ENCODE results near the gene BEGAIN. TPM values are rescaled to one million over a fixed set of nuclear protein-coding genes. Genes with fewer than 3 reads are reported as not detected.
"Not testable (repeated sequence)": the region's sequence is repeated elsewhere in the genome, so short reads cannot be mapped to it uniquely, and the experiment has no call there.

Gene BEGAIN
- total RNA-seq, 1 donor from 2014 or later: 5.1 TPM

DNA sequence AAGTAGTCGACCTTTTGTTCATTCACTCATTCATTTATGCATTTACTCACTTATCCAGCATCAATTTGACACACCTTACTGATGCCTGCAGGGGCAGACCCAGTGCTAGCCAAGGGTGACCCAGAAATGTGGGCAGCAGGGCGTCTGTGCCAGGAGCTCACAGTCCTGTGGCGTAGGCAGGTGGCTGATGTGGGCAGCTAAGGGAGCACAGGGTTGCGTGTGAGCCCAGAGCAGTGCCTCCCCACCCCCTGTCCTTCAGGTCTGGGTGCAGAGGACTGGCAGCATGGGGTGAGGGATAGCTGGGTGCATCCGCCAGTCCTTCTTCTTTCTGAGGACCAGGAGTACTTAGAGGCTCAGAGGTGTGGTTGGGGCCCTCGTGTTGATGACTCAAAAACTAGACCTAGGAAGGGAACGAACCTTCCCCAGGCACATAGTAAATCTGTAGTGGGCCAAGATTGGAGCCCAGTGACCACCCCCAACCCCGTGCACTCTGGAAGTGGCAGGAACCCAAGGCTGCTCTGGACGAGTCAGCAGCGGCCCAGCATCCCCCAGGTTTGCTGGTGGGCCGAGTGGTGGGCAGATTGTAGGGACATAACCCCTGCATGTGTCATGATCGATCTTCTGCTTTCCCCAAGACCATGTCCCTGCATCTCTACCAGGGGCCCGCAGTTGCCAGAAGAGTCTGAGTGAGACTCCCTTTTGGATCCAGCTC, 63.9 kb downstream of the BEGAIN start:
- TF ChIP-seq, protein P1, sequence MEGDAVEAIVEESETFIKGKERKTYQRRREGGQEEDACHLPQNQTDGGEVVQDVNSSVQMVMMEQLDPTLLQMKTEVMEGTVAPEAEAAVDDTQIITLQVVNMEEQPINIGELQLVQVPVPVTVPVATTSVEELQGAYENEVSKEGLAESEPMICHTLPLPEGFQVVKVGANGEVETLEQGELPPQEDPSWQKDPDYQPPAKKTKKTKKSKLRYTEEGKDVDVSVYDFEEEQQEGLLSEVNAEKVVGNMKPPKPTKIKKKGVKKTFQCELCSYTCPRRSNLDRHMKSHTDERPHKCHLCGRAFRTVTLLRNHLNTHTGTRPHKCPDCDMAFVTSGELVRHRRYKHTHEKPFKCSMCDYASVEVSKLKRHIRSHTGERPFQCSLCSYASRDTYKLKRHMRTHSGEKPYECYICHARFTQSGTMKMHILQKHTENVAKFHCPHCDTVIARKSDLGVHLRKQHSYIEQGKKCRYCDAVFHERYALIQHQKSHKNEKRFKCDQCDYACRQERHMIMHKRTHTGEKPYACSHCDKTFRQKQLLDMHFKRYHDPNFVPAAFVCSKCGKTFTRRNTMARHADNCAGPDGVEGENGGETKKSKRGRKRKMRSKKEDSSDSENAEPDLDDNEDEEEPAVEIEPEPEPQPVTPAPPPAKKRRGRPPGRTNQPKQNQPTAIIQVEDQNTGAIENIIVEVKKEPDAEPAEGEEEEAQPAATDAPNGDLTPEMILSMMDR (IDR thresholded peaks at IDR 0.05; ENCODE audit: unreplicated experiment): no peak
- Mint-ChIP-seq H3K27ac (no peak overlapping the region), H3K9me3 (no peaks in the 10 kb centered on the region), H3K36me3 (peaks cover under 1% of the 10 kb centered on the region), H3K4me3 (no peak overlapping the region), H3K27me3 (ENCODE audit: low read depth) (no peaks in the 10 kb centered on the region), H3K4me1 (no peaks in the 10 kb centered on the region)
- peak in 1 of 2 experiments; percentile 29 for DNase-seq (ENCODE audit: low spot score in 2 of 2, unreplicated experiment in 2 of 2)

DNA sequence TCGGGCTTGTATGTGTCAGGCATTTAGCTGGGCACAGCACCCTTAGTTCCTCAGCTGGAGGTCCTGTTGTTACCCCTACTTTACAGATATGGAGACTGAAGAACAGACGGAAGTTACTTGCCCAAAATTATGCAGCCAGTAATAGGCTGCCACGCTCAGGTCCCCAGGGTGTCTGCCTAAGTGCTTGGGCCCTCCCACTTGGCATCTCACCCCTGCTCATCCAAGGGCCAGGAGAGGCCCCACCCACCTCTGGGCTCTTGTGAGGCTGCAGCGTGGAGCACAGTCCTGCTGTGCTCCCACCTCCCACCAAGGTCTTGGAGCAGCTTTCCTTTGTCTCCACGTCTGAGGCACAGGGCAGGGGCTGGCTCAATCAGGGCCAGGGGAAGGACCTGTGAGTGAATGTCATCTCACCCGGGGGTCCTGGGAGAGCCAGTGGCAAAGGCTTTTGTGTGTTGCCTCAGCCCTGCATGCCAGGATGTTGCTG, 64.6 kb downstream of the BEGAIN start:
- Mint-ChIP-seq H3K9me3 (no peaks in the 10 kb centered on the region), H3K27me3 (ENCODE audit: low read depth) (no peaks in the 10 kb centered on the region), H3K4me1 (no peaks in the 10 kb centered on the region), H3K27ac (no peak overlapping the region), H3K4me3 (no peak overlapping the region), H3K36me3 (peaks cover 6% of the 10 kb centered on the region)
- TF ChIP-seq, protein P1 (IDR thresholded peaks at IDR 0.05; ENCODE audit: unreplicated experiment): no peak
- peak in 1 of 2 experiments; percentile 17 for DNase-seq (ENCODE audit: low spot score in 2 of 2, unreplicated experiment in 2 of 2)

DNA sequence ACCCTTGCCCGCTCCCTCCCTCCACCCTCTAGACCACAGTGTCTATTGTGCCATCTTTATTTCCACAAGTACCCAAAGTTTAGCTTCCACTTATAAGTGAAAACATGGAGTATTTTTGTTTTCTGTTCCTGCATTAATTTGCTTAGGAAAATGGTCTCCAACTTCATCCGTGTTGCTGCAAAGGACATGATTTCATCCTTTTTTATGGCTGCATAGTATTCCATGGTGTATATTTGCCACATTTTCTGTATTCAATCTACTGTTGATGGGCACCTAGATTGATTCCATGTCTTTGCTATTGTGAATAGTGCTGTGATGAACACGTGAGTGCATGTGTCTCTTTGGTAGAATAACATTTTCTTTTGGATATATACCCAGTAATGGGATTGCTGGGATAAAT, 81.2 kb downstream of the BEGAIN start:
- peaks cover 34% of the 10 kb centered on the region for H3K9me3 Mint-ChIP-seq
- H3K36me3 Mint-ChIP-seq; DNase-seq (ENCODE audit: low spot score in 2 of 2, unreplicated experiment in 2 of 2); H3K4me3 Mint-ChIP-seq; H3K4me1 Mint-ChIP-seq; H3K27me3 Mint-ChIP-seq (ENCODE audit: low read depth); H3K27ac Mint-ChIP-seq: not testable (repeated sequence)

DNA sequence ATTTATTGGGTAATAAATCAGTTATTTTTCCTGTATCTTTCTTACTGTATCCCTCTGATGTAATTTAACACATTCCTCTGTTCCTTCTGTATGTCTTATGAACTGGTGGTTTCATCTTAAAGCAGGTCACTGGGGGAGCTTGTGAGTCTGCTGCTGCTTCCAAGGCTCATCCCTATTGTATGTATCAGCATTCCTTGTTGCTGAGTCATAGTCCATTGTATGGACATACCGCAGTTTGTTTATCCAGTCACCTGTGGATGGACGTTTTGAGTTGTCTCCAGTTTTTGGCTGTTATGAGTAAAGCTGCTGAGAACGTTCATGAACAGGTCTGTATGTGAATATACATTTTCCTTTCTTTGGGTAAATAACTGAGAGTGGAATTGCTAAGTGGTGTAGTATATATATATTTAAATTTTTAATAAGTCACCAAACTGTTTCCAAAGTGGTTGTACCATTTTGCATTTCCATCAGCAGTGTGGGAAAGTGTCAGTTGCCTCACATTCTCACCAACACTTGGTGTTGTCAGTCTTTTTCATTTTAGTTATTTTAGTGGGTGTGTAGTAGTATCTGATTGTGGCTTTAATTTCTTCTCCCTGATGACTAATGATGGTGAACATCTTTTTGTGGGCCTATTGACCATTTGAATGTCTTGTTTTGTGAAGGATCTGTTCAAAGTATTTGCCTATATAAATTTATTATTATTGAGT, 82.7 kb downstream of the BEGAIN start:
- H3K27ac Mint-ChIP-seq: no peak overlapping the region
- peaks cover 8% of the 10 kb centered on the region for H3K36me3 Mint-ChIP-seq
- H3K4me1 Mint-ChIP-seq: no peaks in the 10 kb centered on the region
- TF ChIP-seq, protein P1 (IDR thresholded peaks at IDR 0.05; ENCODE audit: unreplicated experiment): no peak
- no peak for DNase-seq (ENCODE audit: low spot score in 2 of 2, unreplicated experiment in 2 of 2)
- no peak overlapping the region for H3K4me3 Mint-ChIP-seq
- no peaks in the 10 kb centered on the region for H3K27me3 Mint-ChIP-seq (ENCODE audit: low read depth)
- peaks cover 34% of the 10 kb centered on the region for H3K9me3 Mint-ChIP-seq

DNA sequence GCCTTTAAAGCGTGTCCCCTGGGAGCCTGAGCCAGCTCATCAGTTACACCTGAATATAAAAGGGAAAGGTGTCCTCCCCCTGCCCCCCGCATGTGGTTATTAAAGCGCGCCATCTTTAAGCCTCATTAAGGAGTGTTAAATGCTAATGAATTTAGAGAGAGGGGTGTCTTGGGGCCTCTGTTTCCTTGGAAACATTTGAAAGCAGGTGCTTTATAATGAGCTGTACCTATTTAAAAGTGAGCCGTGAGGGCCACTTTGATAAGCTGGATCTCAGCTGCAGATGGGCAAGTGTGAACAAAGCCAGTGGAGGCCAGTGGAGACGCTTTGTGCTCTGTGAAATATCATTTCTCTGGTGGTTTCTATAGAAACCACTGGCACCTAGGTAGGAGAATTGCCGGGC, 84.0 kb downstream of the BEGAIN start:
- no peak for DNase-seq (ENCODE audit: low spot score in 2 of 2, unreplicated experiment in 2 of 2)
- Mint-ChIP-seq H3K4me3 (no peak overlapping the region), H3K4me1 (no peaks in the 10 kb centered on the region), H3K27ac (no peak overlapping the region), H3K27me3 (ENCODE audit: low read depth) (no peaks in the 10 kb centered on the region), H3K36me3 (peaks cover 8% of the 10 kb centered on the region), H3K9me3 (peaks cover 34% of the 10 kb centered on the region)
- TF ChIP-seq, protein P1 (IDR thresholded peaks at IDR 0.05; ENCODE audit: unreplicated experiment): no peak

DNA sequence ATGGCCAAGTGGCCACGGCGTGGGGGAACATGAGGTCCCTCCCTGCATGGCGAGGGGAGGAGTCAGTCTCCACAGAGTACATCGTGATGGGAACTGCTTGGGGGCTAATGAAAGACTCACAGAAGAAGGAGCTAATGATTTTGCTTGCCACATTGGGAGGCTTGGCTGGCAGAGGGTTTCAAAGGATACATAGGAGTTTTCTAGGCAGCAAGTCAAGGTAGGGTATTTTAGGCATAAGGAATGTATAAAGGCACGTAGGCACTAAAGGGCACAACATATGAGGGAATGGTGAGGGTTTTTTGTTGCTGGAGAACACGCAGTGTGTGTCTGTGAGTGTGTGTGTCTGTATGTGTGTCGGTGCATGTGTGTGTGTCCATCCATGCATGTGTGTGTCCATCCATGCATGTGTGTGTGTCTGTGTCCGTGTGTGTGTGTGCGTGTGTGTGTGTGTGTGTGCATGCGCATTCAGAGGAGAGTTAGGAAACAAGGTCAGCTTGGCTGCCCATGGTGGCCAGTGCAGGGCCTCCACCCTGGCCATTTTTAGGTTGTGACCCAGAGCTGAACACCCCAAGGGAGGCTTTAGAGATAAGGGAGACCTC, 84.5 kb downstream of the BEGAIN start:
- H3K4me1 Mint-ChIP-seq: no peaks in the 10 kb centered on the region
- H3K9me3 Mint-ChIP-seq: peaks cover 31% of the 10 kb centered on the region
- TF ChIP-seq, protein P1 (IDR thresholded peaks at IDR 0.05; ENCODE audit: unreplicated experiment): no peak
- DNase-seq (ENCODE audit: low spot score in 2 of 2, unreplicated experiment in 2 of 2): no peak
- H3K27ac Mint-ChIP-seq: no peak overlapping the region
- H3K27me3 Mint-ChIP-seq (ENCODE audit: low read depth): no peaks in the 10 kb centered on the region
- H3K4me3 Mint-ChIP-seq: no peak overlapping the region
- H3K36me3 Mint-ChIP-seq: peaks cover 8% of the 10 kb centered on the region
